Liver (tissue), 9 donors: ENCODE results near the gene NRG4. TPM values are rescaled to one million over a fixed set of nuclear protein-coding genes. Genes with fewer than 3 reads are reported as not detected.

ENCODE experiments used
- DNase-seq: peaks from one replicate; pipeline ENCODE4 v3.0.0-alpha.2; 2017; ENCODE audit warnings: low spot score
- H3K27ac ChIP-seq, 2 donors: one replicate each; pipeline ENCODE4 v1.7.0; 2013; ENCODE audit warnings: inconsistent platforms in 2 of 2, low read length in 2 of 2, control low read depth in 1 of 2, low read depth in 1 of 2, mild to moderate bottlenecking in 1 of 2
- H3K27me3 ChIP-seq, 4 donors: one replicate each; pipeline versions ENCODE4 v1.6.1 to v1.7.0; 2013; ENCODE audit warnings: low read length in 3 of 4, inconsistent platforms in 1 of 4, mild to moderate bottlenecking in 1 of 4, moderate library complexity in 1 of 4; ENCODE audit not compliant: control insufficient read depth in 4 of 4, insufficient read depth in 4 of 4
- H3K36me3 ChIP-seq, 4 donors: one replicate each; pipeline versions ENCODE4 v1.6.1 to v1.7.0; 2013; ENCODE audit warnings: low read length in 3 of 4, mild to moderate bottlenecking in 3 of 4, low read depth in 1 of 4, moderate library complexity in 1 of 4; ENCODE audit not compliant: control insufficient read depth in 4 of 4, insufficient read depth in 3 of 4
- H3K4me1 ChIP-seq, 4 donors: one replicate each; pipeline versions ENCODE4 v1.6.1 to v1.7.0; 2013; ENCODE audit warnings: low read length in 3 of 4, mild to moderate bottlenecking in 3 of 4, moderate library complexity in 1 of 4; ENCODE audit not compliant: control insufficient read depth in 4 of 4, insufficient read depth in 4 of 4
- H3K4me3 ChIP-seq, 3 donors: one replicate each; pipeline versions ENCODE4 v1.6.1 to v1.7.0; 2013; ENCODE audit warnings: low read length in 3 of 3, control low read depth in 1 of 3, low read depth in 1 of 3, mild to moderate bottlenecking in 1 of 3
- H3K9ac ChIP-seq, 2 donors: one replicate each; pipeline ENCODE4 v1.7.0; 2013; ENCODE audit warnings: low read length in 2 of 2, mild to moderate bottlenecking in 2 of 2, moderate library complexity in 2 of 2, control low read depth in 1 of 2, low read depth in 1 of 2
- H3K9me3 ChIP-seq, 4 donors: one replicate each; pipeline versions ENCODE4 v1.6.1 to v1.7.0; 2013; ENCODE audit warnings: low read length in 3 of 4; ENCODE audit not compliant: control insufficient read depth in 4 of 4
- EGR1 ChIP-seq, 2 donors: IDR thresholded peaks; 2 replicates each; pipeline ENCODE4 v1.6.1; 2016 to 2018; ENCODE audit warnings: antibody characterized with exemption in 2 of 2, low read depth in 2 of 2
- FOXA1 ChIP-seq: IDR thresholded peaks from 2 replicates; pipeline ENCODE4 v1.6.1; 2016; ENCODE audit warnings: antibody characterized with exemption
- FOXA2 ChIP-seq: IDR thresholded peaks from 2 replicates; pipeline ENCODE4 v1.6.1; 2016; ENCODE audit warnings: antibody characterized with exemption
- GABPA ChIP-seq, 2 donors: IDR thresholded peaks in 1 of 2; conservative IDR thresholded peaks in 1 of 2; 2 replicates each; pipeline ENCODE4 v1.6.1; 2016; ENCODE audit warnings: antibody characterized with exemption in 2 of 2, mild to moderate bottlenecking in 1 of 2, moderate library complexity in 1 of 2
- HNF4A ChIP-seq, 2 donors: conservative IDR thresholded peaks; 2 replicates each; pipeline ENCODE4 v1.6.1; 2016; ENCODE audit warnings: antibody characterized with exemption in 2 of 2, mild to moderate bottlenecking in 2 of 2
- HNF4G ChIP-seq: IDR thresholded peaks from 2 replicates; pipeline ENCODE4 v1.6.1; 2016; ENCODE audit warnings: antibody characterized with exemption
- JUND ChIP-seq, 2 donors: IDR thresholded peaks; 2 replicates each; pipeline ENCODE4 v1.6.1; 2016; ENCODE audit warnings: antibody characterized with exemption in 2 of 2
- NR2F2 ChIP-seq: IDR thresholded peaks from 2 replicates; pipeline ENCODE4 v1.6.1; 2016; ENCODE audit warnings: antibody characterized with exemption
- RAD21 ChIP-seq, 2 donors: IDR thresholded peaks; 2 replicates each; pipeline ENCODE4 v1.6.1; 2016; ENCODE audit warnings: antibody characterized with exemption in 2 of 2, mild to moderate bottlenecking in 2 of 2
- RXRA ChIP-seq, 2 donors: IDR thresholded peaks; 2 replicates each; pipeline ENCODE4 v1.6.1; 2017 to 2018; ENCODE audit warnings: antibody characterized with exemption in 2 of 2, mild to moderate bottlenecking in 1 of 2
- SP1 ChIP-seq: IDR thresholded peaks from 2 replicates; pipeline ENCODE4 v1.6.1; 2018; ENCODE audit warnings: antibody characterized with exemption, mild to moderate bottlenecking
- TAF1 ChIP-seq: conservative IDR thresholded peaks from 2 replicates; pipeline ENCODE4 v1.6.1; 2016; ENCODE audit warnings: antibody characterized with exemption, mild to moderate bottlenecking
- YY1 ChIP-seq: IDR thresholded peaks from 2 replicates; pipeline ENCODE4 v1.6.1; 2016; ENCODE audit warnings: antibody characterized with exemption, mild to moderate bottlenecking
- WGBS: extraction: QIAGEN DNeasy Blood & Tissue Kit; methylation state at CpG from one replicate; pipeline ENCODE4 v1.1.7; 2013; 5-methylcytosine and 5-hydroxymethylcytosine counted together
- polyA plus RNA-seq, 2 donors: library from polyadenylated mRNA; stranded (reverse) in 1 of 2; unstranded in 1 of 2; fragments of 200-250 nt in 1 of 2; fragments of >200 nt in 1 of 2; fragmentation: Nextera tagmentation in 1 of 2; extraction: Ambion mirVana in 1 of 2; gene quantifications; one replicate each; pipeline versions ENCODE4 v1.2.1 to v1.2.3, GENCODE V29; 2013 to 2015
- total RNA-seq, 2 donors: library from RNA; depleted of rRNA; stranded (reverse); fragments of >200 nt; gene quantifications; one replicate each; pipeline ENCODE4 v1.2.3, GENCODE V29; 2014
- TF ChIP-seq, protein P1 (sequence below): IDR thresholded peaks from 2 replicates; pipeline ENCODE4 v1.6.1; 2016; ENCODE audit warnings: antibody characterized with exemption
- TF ChIP-seq, protein P2 (sequence below): IDR thresholded peaks from 2 replicates; pipeline ENCODE4 v1.6.1; 2016; ENCODE audit warnings: antibody characterized with exemption, mild to moderate bottlenecking
- TF ChIP-seq, protein P3 (sequence below): IDR thresholded peaks from 2 replicates; pipeline ENCODE4 v1.6.1; 2016; ENCODE audit warnings: antibody characterized with exemption
- TF ChIP-seq, protein P4 (sequence below): IDR thresholded peaks from 2 replicates; pipeline ENCODE4 v1.6.1; 2016; ENCODE audit warnings: antibody characterized with exemption
- TF ChIP-seq, protein P5 (sequence below): fragments of 150-350 bp; IDR thresholded peaks from 2 replicates; pipeline ENCODE4 v1.5.1; 2017; ENCODE audit warnings: improper control_type of control experiment, low read depth, low read length; ENCODE audit not compliant: missing input control
- donor health status: healthy.
- donor health status: healthy.
- donor health status: healthy.
- donor health status: healthy.
- donor health status: healthy.

NRG4 gene
- total and polyA plus RNA-seq, 4 donors, result 0.51 to 1.3 (median 1.0) TPM; not detected in 1

DNA sequence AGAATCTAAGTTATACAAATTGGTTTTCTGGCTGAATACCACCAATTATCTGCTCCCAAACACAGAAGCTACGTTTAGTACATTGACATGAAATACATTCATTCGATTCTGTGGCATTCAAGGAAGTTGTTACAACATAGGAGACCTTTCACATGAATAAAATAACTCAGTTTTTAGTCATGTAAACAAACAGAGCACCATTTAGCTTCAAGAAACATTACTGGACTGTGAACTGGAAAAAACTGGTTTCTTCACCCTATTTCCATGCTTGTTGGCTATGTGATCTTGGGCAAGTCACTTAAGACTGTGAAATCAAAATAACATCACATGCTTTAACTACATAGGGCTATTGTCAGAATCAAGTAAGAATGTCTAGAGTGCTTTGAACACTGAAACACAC, 46.2 kb downstream of the NRG4 start:
- no peak for DNase-seq
- Histone ChIP-seq H3K27ac (no peak overlapping the region), H3K4me1 (no peaks in the 10 kb centered on the region), H3K27me3 (no peaks in the 10 kb centered on the region), H3K9ac (no peak overlapping the region), H3K9me3 (no peaks in the 10 kb centered on the region), H3K4me3 (no peak overlapping the region), H3K36me3 (no peaks in the 10 kb centered on the region)
- WGBS, result 66% methylated on average over 2 of the region's 2 CpGs
- TF ChIP-seq TAF1, result no peak
- TF ChIP-seq JUND (IDR thresholded peaks at IDR 0.05), result no peak
- TF ChIP-seq, protein P1, sequence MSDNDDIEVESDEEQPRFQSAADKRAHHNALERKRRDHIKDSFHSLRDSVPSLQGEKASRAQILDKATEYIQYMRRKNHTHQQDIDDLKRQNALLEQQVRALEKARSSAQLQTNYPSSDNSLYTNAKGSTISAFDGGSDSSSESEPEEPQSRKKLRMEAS, result no peak
- TF ChIP-seq YY1, result no peak
- no peak for TF ChIP-seq SP1
- TF ChIP-seq NR2F2, result no peak
- TF ChIP-seq, protein P2, sequence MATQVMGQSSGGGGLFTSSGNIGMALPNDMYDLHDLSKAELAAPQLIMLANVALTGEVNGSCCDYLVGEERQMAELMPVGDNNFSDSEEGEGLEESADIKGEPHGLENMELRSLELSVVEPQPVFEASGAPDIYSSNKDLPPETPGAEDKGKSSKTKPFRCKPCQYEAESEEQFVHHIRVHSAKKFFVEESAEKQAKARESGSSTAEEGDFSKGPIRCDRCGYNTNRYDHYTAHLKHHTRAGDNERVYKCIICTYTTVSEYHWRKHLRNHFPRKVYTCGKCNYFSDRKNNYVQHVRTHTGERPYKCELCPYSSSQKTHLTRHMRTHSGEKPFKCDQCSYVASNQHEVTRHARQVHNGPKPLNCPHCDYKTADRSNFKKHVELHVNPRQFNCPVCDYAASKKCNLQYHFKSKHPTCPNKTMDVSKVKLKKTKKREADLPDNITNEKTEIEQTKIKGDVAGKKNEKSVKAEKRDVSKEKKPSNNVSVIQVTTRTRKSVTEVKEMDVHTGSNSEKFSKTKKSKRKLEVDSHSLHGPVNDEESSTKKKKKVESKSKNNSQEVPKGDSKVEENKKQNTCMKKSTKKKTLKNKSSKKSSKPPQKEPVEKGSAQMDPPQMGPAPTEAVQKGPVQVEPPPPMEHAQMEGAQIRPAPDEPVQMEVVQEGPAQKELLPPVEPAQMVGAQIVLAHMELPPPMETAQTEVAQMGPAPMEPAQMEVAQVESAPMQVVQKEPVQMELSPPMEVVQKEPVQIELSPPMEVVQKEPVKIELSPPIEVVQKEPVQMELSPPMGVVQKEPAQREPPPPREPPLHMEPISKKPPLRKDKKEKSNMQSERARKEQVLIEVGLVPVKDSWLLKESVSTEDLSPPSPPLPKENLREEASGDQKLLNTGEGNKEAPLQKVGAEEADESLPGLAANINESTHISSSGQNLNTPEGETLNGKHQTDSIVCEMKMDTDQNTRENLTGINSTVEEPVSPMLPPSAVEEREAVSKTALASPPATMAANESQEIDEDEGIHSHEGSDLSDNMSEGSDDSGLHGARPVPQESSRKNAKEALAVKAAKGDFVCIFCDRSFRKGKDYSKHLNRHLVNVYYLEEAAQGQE, result no peak
- TF ChIP-seq, protein P3, sequence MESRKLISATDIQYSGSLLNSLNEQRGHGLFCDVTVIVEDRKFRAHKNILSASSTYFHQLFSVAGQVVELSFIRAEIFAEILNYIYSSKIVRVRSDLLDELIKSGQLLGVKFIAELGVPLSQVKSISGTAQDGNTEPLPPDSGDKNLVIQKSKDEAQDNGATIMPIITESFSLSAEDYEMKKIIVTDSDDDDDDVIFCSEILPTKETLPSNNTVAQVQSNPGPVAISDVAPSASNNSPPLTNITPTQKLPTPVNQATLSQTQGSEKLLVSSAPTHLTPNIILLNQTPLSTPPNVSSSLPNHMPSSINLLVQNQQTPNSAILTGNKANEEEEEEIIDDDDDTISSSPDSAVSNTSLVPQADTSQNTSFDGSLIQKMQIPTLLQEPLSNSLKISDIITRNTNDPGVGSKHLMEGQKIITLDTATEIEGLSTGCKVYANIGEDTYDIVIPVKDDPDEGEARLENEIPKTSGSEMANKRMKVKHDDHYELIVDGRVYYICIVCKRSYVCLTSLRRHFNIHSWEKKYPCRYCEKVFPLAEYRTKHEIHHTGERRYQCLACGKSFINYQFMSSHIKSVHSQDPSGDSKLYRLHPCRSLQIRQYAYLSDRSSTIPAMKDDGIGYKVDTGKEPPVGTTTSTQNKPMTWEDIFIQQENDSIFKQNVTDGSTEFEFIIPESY, result no peak
- TF ChIP-seq, protein P4, sequence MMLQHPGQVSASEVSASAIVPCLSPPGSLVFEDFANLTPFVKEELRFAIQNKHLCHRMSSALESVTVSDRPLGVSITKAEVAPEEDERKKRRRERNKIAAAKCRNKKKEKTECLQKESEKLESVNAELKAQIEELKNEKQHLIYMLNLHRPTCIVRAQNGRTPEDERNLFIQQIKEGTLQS, result no peak
- no peak for TF ChIP-seq FOXA2
- TF ChIP-seq, protein P5, sequence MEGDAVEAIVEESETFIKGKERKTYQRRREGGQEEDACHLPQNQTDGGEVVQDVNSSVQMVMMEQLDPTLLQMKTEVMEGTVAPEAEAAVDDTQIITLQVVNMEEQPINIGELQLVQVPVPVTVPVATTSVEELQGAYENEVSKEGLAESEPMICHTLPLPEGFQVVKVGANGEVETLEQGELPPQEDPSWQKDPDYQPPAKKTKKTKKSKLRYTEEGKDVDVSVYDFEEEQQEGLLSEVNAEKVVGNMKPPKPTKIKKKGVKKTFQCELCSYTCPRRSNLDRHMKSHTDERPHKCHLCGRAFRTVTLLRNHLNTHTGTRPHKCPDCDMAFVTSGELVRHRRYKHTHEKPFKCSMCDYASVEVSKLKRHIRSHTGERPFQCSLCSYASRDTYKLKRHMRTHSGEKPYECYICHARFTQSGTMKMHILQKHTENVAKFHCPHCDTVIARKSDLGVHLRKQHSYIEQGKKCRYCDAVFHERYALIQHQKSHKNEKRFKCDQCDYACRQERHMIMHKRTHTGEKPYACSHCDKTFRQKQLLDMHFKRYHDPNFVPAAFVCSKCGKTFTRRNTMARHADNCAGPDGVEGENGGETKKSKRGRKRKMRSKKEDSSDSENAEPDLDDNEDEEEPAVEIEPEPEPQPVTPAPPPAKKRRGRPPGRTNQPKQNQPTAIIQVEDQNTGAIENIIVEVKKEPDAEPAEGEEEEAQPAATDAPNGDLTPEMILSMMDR, result no peak
- no peak for TF ChIP-seq EGR1 (IDR thresholded peaks at IDR 0.05; ENCODE audit: low read depth in 2 of 2)
- no peak for TF ChIP-seq HNF4A (conservative IDR thresholded peaks at IDR 0.05)
- no peak for TF ChIP-seq RAD21 (IDR thresholded peaks at IDR 0.05)
- TF ChIP-seq FOXA1, result no peak
- TF ChIP-seq GABPA (IDR thresholded peaks at IDR 0.05 in 1 of 2, conservative IDR thresholded peaks at IDR 0.05 in 1 of 2), result no peak
- no peak for TF ChIP-seq RXRA (IDR thresholded peaks at IDR 0.05)
- TF ChIP-seq HNF4G, result no peak
